ENCODE measurements around the gene FES. TPM values are rescaled to one million over a fixed set of nuclear protein-coding genes. Genes with fewer than 3 reads are reported as not detected.

Gene FES
- total and polyA plus RNA-seq, 11 donors = 10.7 to 37.5 (median 15.9) TPM

GRCh38 chr15:90877996-90878395 lies 6.3 kb upstream of the FES start:
- peaks cover 0 to 79% (median 70%) of the 10 kb centered on the region in 9 donors for H3K36me3 ChIP-seq
- WGBS, 4 donors = 91 to 98% (median 95%) methylated on average over 8 to 14 of the region's 14 CpGs
- no peaks in the 10 kb centered on the region for H3K9me3 ChIP-seq
- TF ChIP-seq POLR2A (IDR thresholded peaks at IDR 0.05) (no peak), CTCF (IDR thresholded peaks at IDR 0.05) (no peak)
- H3K27me3 ChIP-seq = no peaks in the 10 kb centered on the region
- no peak for ATAC-seq
- peak in 1 of 5 donors; percentile 62 for DNase-seq
- no peak overlapping the region for H3K4me3 ChIP-seq
- H3K27ac ChIP-seq = no peak overlapping the region
- intact Hi-C loops (cut with DNase I) = no loop called here
- H3K4me1 ChIP-seq = peaks cover 4 to 26% (median 20%) of the 10 kb centered on the region in 12 donors

- ATAC-seq (no peak), DNase-seq (no peak)
- Histone ChIP-seq H3K4me3 (no peak overlapping the region), H3K36me3 (peaks cover 0 to 79% (median 70%) of the 10 kb centered on the region in 9 donors), H3K27ac (no peak overlapping the region), H3K9me3 (no peaks in the 10 kb centered on the region), H3K4me1 (peaks cover 2 to 26% (median 20%) of the 10 kb centered on the region in 12 donors), H3K27me3 (no peaks in the 10 kb centered on the region)
- TF ChIP-seq POLR2A (IDR thresholded peaks at IDR 0.05) (no peak), CTCF (IDR thresholded peaks at IDR 0.05) (no peak)
- 89 to 94% (median 91%) methylated on average over 10 to 15 of the region's 15 CpGs for WGBS, 4 donors
- intact Hi-C loops (cut with DNase I) = no loop called here
These were observed 5.6 kb upstream of the FES start for GRCh38 chr15:90878660-90879059.

- DNase-seq = peak in 1 of 5 donors; percentile 49
- Histone ChIP-seq H3K4me3 (no peak overlapping the region), H3K27me3 (no peaks in the 10 kb centered on the region), H3K4me1 (peaks cover 0 to 28% (median 15%) of the 10 kb centered on the region in 12 donors), H3K9me3 (no peaks in the 10 kb centered on the region), H3K27ac (no peak overlapping the region), H3K36me3 (peaks cover 0 to 79% (median 70%) of the 10 kb centered on the region in 9 donors)
- intact Hi-C loops (cut with DNase I) = loop anchor here in 5 of 10 donors (5.0 to 10.0 kb wide), 5 partner anchors 163 to 555 kb away; partner anchors contain the start of genes BLM (in 3 of the 5) and CRTC3 (in 1 of the 5)
- no peak for TF ChIP-seq CTCF (IDR thresholded peaks at IDR 0.05)
- TF ChIP-seq POLR2A (IDR thresholded peaks at IDR 0.05) = no peak
- ATAC-seq = no peak
- 94 to 96% (median 95%) methylated on average over 19 to 35 of the region's 35 CpGs for WGBS, 4 donors
These were observed 4.5 kb upstream of the FES start for GRCh38 chr15:90879730-90880366.

- DNase-seq = peak in 1 of 5 donors; percentile 55
- ATAC-seq = no peak
- TF ChIP-seq CTCF (IDR thresholded peaks at IDR 0.05) = no peak
- no peak for TF ChIP-seq POLR2A (IDR thresholded peaks at IDR 0.05)
- H3K27me3 ChIP-seq = no peaks in the 10 kb centered on the region
- intact Hi-C loops (cut with DNase I) = loop anchor here in 5 of 10 donors (5.0 to 10.0 kb wide), 5 partner anchors 163 to 556 kb away; partner anchors contain the start of genes BLM (in 3 of the 5) and CRTC3 (in 1 of the 5)
- WGBS, 4 donors = 87 to 93% (median 91%) methylated on average over 15 to 16 of the region's 16 CpGs
- peaks cover 0 to 34% (median 21%) of the 10 kb centered on the region in 12 donors for H3K4me1 ChIP-seq
- H3K4me3 ChIP-seq = no peak overlapping the region
- no peaks in the 10 kb centered on the region for H3K9me3 ChIP-seq
- H3K27ac ChIP-seq = no peak overlapping the region
- peaks cover 0 to 74% (median 69%) of the 10 kb centered on the region in 9 donors for H3K36me3 ChIP-seq
These were observed 3.7 kb upstream of the FES start for GRCh38 chr15:90880381-90881145.
